ENCODE measurements around the gene WDR3.
"Not testable (repeated sequence)": the region's sequence is repeated elsewhere in the genome, so short reads cannot be mapped to it uniquely, and the experiment has no call there.

WDR3 gene

GRCh38 chr1:117911051-117911450 lies 18.5 kb upstream of the WDR3 start:
- no peak overlapping the region for H3K4me3 ChIP-seq (ENCODE audit: low read depth, low read length)
- no peak for TF ChIP-seq CTCF (IDR thresholded peaks at IDR 0.05; ENCODE audit: low read depth, low read length, missing control alignments)
- in situ Hi-C loops (cut with HindIII; ENCODE audit: low sequenced_read_pairs), result no loop called here
- DNase-seq (ENCODE audit: low read depth), result no peak

- in situ Hi-C loops (cut with HindIII; ENCODE audit: low sequenced_read_pairs), result no loop called here
- no peak overlapping the region for H3K4me3 ChIP-seq (ENCODE audit: low read depth, low read length)
- TF ChIP-seq CTCF (IDR thresholded peaks at IDR 0.05; ENCODE audit: low read depth, low read length, missing control alignments), result no peak
- DNase-seq (ENCODE audit: low read depth), result no peak
These were observed 10.2 kb upstream of the WDR3 start for GRCh38 chr1:117919376-117919775.

DNA sequence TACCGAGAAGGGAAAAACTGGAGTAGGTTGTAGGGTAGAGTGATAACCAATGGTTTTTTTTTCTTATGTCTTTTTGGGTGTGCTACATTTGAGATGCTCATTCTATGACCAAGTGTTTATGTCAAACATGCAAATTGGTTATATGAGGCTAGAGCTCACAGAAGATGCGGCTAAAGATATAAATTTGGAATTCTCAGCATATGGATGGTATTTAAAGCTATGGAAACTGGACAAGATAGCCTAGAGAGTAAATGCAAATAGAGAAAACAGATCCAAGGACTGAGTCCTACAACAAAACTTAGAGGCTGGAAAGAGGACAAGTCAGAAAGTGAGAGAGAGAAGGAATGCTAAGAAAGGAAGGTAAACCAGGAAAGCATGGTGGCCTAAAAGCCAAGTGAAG lies 7.5 kb upstream of the WDR3 start:
- DNase-seq (ENCODE audit: low read depth), result no peak
- TF ChIP-seq CTCF (IDR thresholded peaks at IDR 0.05; ENCODE audit: low read depth, low read length, missing control alignments), result no peak
- in situ Hi-C loops (cut with HindIII; ENCODE audit: low sequenced_read_pairs), result no loop called here
- no peak overlapping the region for H3K4me3 ChIP-seq (ENCODE audit: low read depth, low read length)

DNA sequence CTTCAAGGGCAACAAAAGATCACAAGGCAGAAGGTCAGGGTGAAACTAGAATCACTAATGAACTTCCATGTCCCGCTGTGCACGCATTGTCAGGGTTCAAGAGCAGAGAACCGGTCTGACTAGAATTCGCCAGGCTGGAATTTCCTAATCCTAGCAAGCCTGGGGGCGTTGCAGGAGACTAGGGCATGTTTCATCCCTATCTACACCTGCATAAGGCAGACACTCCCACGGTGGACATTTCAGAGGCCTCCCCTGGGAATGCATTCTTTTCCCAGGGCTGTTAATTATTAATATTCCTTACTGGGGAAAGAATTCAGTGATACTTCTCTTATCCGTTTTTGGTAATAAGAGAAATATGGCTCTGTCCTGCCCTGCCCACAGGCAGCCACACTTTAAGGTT lies 6.8 kb upstream of the WDR3 start:
- H3K4me3 ChIP-seq (ENCODE audit: low read depth, low read length); DNase-seq (ENCODE audit: low read depth); in situ Hi-C loops (cut with HindIII; ENCODE audit: low sequenced_read_pairs): not testable (repeated sequence)

GRCh38 chr1:117925981-117926380 lies 3.6 kb upstream of the WDR3 start:
- H3K4me3 ChIP-seq (ENCODE audit: low read depth, low read length), result no peak overlapping the region
- DNase-seq (ENCODE audit: low read depth), result no peak
- in situ Hi-C loops (cut with HindIII; ENCODE audit: low sequenced_read_pairs), result no loop called here
- TF ChIP-seq CTCF (IDR thresholded peaks at IDR 0.05; ENCODE audit: low read depth, low read length, missing control alignments), result no peak

- in situ Hi-C loops (cut with HindIII; ENCODE audit: low sequenced_read_pairs), result no loop called here
- peak; percentile 26 for DNase-seq (ENCODE audit: low read depth)
- no peak for TF ChIP-seq CTCF (IDR thresholded peaks at IDR 0.05; ENCODE audit: low read depth, low read length, missing control alignments)
- H3K4me3 ChIP-seq (ENCODE audit: low read depth, low read length), result peak overlapping the region; percentile 74
These were observed 627 bp upstream of the WDR3 start for GRCh38 chr1:117928881-117929342.

- no peak for DNase-seq (ENCODE audit: low read depth)
- peak overlapping the region; percentile 74 for H3K4me3 ChIP-seq (ENCODE audit: low read depth, low read length)
- TF ChIP-seq CTCF (IDR thresholded peaks at IDR 0.05; ENCODE audit: low read depth, low read length, missing control alignments), result no peak
- in situ Hi-C loops (cut with HindIII; ENCODE audit: low sequenced_read_pairs), result no loop called here
These were observed 571 bp downstream of the WDR3 start for GRCh38 chr1:117930173-117930447.

All from astrocyte of the cerebellum (primary cell).